SK-N-DZ (cell line): ENCODE results near the gene NQO2. TPM values are rescaled to one million over a fixed set of nuclear protein-coding genes. Genes with fewer than 3 reads are reported as not detected.

Source experiments
- DNase-seq: peaks from one replicate; pipeline ENCODE4 v3.0.0-alpha.2; 2015; ENCODE audit warnings: low spot score
- polyA plus RNA-seq, 2 experiments: library from polyadenylated mRNA; depleted of rRNA; stranded (reverse); fragments of >200 nt; gene quantifications; 2 replicates each; pipeline ENCODE4 v1.2.3, GENCODE V29; 2014

Gene NQO2, protein sequence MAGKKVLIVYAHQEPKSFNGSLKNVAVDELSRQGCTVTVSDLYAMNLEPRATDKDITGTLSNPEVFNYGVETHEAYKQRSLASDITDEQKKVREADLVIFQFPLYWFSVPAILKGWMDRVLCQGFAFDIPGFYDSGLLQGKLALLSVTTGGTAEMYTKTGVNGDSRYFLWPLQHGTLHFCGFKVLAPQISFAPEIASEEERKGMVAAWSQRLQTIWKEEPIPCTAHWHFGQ
- polyA plus RNA-seq (2014; cell fraction: cytosol; rRNA removed): 5.3 and 5.4 TPM in 2 replicates
- polyA plus RNA-seq (2014; cell fraction: nucleus; rRNA removed): 2.5 and 2.8 TPM in 2 replicates

DNA sequence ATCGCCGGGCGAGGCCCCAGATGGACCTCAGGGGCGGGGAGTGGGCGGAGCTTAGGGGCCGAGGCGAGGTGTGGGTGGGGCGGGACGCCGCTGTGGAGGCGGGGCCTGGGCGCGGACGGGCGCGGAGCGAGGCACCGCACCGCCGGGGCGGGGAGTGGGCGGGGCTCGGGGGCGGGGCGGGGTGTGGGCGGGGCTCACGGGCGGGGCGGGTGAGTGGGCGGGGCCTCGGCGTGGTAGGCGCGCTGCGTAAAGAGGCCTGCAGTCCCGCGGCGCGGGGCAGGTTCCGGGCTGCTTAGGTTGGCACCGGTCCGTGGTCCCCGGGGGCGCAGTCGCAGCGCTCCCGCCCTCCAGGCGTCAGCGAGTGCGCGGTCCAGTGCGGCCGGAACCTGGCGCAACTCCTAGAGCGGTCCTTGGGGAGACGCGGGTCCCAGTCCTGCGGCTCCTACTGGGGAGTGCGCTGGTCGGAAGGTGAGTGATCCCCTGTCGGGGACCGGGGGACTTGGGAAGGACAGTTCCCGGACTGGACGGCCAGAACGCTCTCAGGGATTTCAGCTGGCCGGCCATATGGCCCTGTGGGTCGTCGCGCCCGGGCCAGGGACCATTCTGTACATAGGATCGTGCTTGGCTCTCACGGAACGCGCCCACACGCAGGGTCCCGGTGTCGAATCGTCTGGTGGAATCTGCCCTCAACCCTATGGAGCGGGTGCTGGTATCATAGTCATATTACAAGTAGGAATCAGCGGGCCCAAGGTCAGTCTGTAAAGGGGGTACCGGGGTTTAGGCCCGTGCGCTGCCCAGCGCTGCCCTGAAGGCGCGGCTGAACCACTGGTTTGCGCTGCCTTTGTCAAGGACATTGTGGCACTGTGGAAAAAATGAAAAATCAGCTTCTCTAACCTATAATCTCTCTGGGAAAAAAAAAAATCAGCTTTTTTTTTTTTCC is at the start of gene NQO2:
TSS of gene NQO2 (plus strand) at position 277 of the 940 bp plus-strand sequence. CDS start 6,659 bp downstream, outside the sequence.
- DNase-seq: peak; percentile 43

DNA sequence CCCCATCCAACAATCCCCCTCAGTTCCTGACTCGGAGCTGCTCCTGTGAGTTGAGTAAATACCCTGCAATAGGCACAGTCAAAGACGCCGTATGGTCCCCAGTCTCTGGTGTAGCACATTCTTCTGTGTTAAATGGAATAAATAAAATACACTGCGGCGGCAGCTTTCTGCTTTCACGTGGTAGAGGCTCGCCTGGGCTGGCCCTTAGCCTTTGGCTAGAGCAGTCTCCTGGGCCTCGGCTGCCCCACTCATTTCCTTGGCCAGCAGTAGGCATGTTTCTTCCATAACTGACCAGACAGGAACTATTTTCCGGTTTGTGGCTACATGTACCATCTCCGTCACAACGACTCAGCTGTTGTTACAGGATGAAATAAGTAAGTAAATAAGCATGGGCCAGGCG is 49.0 kb upstream of the NQO2 start:
- no peak for DNase-seq

DNA sequence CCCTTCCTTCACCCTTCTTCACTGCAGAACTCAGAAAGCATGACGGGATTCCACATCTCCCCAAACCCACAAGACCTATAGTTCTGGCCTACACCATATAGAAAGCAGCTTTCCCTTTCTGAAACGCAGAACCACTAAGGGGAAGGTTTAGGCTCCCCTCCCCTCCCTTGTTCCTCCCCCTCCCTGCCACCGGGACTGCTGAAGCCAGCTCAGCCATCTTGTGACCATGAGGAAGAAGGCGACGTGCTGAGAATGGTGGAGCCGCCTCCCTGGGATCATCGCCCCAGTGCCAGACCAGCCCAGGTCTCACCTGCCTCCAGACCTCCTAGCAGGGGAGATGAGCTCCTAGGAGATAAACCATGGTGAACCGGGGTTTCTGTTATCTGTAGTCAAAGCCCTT is 48.0 kb upstream of the NQO2 start:
- no peak for DNase-seq

DNA sequence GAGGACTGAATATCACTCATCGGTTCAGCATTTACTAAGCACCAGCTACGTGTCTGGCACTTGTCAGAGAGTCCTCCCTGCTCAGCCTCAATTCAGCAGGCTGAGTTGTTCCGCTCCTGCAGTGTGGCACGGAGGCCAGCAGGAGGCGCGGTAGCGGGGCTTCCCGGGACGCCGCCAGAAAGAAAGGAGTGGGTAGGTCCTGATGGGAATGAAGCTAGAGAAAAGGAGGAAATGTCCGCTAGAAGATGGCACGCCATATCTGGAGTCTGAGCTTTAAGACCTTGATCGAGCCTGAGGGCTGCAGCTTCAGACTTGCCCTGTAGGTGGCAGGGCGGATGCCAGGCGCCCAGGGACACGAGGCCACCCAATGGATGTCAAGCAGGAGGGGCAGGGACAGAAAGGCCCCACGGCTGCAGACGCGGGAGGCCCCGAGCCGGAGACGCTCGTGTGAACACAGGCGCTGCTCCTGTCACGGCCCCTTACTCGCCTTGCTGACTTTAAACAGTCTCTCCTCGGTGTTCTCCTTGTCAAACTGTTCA is 47.1 kb upstream of the NQO2 start:
- DNase-seq: peak; percentile 90

DNA sequence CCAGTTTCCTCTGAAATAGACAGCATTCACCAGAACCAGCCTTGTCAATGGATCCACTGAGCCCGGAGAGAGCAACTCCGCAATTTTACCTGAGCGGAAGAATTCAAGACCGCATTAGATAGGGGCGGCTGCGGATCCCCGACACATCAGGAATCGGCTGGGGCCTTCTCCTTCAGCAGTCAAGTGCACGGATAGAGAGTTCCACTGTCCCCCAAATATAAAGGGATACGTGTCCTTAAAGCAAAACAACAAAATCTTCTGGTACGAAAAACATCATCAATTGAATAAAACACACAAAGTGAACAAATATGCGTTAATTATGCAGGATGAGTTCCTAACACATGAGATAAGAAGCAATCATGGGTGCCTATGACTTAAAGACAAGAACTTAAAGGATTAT is 46.6 kb upstream of the NQO2 start:
- no peak for DNase-seq

DNA sequence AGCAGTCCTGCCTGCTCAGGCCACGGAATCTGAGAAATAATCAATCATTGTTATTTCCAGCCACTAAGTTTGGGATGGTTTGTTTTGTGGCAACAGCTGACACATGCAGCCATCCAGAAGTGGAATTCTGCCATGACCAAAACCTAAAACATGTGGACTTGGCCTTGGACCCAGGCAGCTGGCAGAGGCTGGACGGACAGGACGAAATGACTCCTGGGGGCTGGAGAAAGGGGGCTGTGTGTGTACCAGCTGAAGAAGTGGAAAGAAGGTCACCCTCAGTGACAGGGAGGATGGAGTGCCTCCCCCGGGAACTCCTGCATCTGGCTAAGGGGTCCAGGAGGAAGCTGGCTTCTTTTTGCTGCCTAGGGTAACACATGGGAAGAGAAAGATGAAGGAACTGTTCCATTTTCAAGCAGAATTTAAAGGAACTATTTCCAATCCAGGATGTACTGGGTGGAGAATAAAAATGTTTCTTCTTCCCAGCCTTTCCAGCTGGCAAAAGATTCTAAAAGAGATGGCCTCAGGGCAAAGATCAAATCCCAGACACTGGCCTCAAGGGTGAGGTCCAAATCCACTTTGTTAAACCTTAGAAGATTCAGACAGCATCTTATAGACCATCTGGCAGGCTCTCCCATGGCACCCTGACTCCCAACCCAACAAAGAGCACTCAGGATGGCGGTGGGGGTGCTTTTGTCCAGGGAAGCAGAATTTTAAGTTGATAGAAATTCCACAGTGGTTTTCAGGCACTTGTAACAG is 42.6 kb upstream of the NQO2 start:
- no peak for DNase-seq

DNA sequence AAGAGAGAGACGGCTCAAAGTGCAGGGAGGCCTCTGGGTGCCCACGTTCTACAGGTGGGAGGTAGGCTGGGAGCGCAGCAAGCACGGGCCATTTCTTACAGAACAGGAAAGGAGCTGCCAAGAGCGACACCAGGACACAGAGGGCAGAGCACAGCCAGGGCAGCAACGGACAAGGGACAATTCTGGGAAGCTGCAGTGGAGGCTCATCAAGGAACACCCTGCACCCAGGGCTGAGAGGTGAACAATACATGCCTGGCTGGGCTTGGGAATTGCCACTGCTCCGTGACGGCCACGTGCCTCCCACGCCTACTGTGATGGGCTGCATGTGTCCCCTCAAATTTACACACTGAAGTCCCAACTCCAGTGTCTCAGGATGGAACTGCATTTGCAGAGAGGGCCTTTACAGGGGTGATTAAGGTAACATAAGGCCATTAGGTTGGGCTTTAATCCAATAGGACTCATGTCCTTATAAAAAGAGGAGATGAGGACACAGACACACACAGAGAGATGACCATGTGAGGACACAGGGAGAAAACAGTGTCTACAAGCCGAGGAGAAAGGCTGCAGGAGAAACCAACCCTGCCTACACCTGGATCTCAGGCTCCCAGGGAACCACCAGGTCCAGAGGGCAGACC is 41.9 kb upstream of the NQO2 start:
- no peak for DNase-seq

DNA sequence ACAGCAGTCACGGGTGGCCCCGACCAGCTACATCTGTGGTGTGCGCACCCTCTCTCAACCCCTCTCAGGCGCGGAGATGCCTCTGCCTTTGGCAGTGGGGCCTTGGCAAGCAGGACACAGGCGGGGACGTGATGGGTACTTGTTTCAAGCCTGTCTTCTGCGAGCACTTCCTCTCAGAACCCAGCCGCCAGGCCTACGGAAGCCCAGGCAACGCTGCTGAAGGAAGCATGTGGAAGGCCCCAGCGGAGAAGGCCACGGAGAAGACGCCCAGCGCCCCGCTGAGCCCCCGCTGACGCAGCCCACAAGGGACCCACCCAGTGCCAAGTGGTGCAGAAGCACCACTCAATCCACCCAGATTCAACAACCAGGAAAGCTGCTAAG is 41.4 kb upstream of the NQO2 start:
- DNase-seq: no peak

DNA sequence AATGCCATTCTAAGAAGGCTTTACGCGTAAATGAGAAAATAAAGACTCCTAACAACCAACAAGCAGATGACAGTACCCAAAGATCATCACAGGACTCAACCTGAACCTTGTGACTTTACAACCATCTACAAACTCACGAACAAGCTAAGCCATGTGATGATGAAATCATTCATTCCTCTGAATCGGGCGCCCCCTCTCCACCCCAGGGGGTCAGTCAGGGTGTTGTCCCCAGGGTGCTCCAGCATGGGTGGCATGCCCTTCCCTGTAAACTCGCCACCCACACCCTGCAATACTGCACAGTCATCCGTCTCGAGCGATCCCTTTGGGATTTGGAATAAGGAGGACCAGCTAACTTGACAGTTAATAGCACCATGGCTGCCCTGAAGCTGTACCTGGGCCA is 40.9 kb upstream of the NQO2 start:
- DNase-seq: no peak

DNA sequence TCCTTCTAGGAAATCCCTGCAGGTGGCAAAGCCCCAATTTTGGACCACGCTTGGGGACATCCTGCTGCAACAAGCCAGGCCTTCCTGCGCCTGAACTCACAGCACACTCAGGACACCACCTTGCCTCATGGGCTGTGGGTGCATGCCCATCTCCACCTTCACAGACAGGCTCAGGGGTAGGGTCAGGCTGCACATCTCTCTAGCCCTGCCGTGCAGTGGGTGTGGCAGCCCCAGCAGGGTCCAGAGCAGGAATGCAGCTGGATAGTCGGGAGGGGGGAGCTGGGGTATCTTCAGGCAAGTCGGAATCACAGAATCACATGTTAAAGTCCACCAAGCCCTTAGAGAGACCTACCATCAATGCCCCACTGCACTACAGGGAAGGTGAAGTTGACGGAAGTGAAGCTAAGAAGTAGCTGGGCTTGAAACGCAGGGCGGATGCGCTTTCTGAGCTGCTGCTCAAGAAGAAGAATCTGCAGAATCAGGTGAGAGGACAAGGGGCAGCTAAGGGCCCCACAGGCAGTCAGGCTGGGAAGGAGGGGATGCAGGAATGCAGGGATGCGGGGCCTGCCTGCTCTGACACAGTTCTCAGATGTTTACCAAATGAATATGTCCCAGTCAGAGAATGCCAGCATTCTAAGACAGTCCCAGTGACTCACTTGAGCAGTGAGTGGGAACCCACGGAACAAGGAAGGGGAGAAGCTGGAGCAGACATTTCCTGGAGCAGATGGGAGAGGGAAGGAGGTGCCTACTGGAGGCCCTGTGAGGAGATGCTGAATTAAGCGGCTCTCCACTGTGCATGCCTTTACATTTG is 39.6 kb upstream of the NQO2 start:
- DNase-seq: no peak

DNA sequence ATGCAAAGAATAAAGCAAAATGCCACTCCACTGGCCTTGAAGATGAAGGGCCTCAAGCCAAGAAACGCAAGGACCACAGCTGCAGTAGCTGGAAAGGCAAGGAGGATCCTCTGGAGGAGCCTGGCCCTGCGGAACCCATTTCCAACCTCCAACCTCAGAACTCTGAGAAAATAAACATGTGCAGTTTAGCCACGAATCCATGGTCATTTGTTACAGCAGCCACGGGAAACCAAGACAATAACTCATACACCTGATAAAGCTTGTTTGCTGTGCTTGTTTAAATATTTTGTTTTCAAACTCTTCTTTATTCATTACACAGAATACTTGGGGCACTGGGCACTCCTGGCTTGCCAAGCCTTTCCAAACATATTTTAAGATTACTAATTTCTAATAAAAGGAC is 38.8 kb upstream of the NQO2 start:
- DNase-seq: no peak

DNA sequence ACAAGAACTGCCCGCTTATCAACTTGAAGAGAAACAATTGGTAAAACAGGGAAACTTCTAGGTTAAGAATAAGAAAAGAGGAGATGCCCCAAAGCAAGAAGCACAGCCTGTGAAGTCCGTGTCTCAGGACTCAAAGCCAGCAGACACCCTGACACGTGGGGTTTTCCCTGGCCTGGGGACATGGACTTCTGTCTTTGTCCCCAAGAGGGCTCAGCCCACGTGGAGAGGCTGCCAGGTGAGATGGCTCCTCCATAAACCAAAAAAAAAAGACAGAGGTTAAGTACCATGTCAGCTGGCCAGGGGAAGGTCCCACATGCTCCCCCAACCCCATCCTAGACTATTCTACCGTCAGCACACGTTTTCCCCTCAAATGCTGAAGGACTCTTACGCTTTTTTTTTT is 38.2 kb upstream of the NQO2 start:
- DNase-seq: no peak

DNA sequence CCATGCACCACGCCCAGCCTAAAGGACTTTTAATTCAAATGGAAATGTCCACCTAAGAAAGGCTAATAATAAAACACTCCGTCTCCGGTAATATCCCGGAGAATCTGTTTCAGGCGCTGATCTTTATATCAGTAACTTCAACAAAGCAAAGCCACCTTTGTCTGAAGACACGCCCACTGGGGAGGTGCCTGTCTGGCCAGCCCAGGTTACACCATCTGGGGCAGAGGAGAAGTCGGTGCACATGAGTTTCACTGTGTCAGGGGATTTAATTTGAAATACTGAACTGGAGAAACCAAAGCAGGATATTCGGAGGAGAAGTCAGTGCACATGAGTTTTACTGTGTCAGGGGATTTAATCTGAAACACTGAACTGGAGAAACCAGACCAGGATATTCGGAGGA is 37.7 kb upstream of the NQO2 start:
- no peak for DNase-seq

DNA sequence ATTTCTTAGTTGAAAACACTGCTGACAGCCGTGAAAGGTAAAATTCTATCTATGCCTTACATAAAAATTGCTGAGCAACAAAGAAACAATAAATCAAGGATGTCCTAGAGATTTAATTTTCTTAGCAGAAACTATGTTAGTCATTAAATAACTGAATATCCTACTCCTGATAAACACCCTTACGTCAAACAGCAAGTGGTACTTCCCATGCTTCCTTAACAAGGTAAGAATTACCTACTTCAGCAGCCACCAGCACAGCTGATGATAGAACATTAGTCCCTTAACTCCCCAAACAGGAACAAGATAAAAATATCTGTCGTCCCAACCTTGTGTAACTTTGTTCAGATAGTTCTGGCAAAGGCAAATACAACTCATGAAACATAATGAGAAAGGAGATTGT is 37.1 kb upstream of the NQO2 start:
- DNase-seq: no peak

DNA sequence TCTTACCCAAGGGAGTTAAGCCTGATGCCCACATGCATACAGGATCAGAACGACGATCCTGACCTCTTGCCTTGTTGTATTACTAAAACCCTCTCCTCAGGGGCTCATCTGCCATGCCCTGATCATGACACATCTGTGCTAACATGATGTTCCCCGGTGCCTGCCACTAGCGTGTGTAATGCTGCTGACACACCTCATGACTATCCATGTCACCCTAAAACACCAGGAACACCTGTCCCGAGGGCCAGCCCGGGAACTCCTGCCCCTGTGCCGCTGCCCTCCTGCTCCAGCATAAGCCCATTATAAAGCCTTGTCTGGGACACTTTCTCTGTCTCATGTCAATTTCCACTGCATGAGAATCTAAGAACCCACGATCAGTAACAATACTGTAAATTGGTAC is 35.9 kb upstream of the NQO2 start:
- DNase-seq: no peak

DNA sequence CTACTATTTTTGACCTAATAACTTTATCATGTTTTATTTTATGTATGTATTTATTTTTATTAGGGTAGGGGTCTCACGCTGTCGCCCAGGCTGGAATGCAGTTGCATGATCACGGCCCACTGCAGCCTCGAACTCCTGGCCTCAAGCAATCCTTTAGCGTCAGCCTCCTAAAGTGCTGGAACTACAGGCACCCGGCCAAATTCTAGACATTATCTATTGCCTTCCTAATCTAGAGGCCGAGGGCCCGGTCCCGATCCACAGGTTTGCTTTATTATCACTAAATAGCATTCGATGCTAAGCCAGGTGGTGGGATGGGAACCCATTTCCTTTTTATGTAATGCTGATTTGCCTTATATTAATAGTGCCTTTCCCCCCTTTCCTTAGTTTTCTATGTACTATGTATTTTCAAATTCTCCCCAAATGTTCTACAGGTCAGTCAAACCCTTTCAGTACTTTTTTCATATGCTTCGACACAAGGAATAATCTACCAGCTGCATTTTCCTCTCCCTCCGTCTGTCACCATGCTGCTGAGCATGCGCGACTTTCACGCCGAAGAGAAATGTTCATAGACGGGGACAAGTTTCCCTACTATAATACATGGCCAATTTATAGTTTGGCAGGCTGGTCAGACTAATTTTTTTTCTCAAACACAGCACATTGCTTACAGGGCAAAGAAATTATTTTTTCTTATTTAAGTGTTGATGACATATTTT is 34.7 kb upstream of the NQO2 start:
- DNase-seq: no peak

DNA sequence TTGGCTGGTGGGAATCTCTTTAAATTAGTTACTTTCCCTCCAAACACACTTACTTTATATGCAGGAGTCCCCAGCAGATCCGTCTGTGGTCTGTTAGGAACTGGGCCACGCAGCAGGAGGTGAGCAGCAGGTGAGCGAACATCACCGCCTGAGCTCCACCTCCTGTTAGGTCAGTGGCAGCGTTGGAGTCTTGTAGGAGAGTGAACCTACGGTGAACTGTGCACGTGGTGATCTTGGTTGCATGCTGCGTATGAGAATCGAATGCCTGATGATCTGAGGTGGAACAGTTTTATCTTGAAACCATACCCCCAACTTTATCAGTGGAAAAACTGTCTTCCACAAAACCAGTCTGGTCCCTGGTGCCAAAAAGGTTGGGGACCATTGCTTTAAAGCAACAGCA is 33.3 kb upstream of the NQO2 start:
- DNase-seq: no peak

DNA sequence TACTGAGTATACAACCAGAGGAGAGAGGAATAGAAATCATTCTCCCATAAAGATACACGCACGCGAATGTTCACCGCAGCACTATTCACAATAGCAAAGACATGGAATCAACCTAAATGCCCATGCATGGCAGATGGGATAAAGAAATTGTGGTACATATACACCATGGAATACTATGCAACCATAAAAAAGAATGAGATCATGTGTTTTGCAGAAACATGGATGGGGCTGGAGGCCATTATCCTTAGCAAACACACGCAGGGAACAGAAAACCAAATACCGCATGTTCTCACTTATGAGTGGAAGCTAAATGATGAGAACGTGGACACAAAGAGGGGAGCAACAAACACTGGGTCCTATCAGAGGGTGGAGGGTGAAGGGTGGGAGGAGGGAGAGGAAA is 31.8 kb upstream of the NQO2 start:
- DNase-seq: no peak

DNA sequence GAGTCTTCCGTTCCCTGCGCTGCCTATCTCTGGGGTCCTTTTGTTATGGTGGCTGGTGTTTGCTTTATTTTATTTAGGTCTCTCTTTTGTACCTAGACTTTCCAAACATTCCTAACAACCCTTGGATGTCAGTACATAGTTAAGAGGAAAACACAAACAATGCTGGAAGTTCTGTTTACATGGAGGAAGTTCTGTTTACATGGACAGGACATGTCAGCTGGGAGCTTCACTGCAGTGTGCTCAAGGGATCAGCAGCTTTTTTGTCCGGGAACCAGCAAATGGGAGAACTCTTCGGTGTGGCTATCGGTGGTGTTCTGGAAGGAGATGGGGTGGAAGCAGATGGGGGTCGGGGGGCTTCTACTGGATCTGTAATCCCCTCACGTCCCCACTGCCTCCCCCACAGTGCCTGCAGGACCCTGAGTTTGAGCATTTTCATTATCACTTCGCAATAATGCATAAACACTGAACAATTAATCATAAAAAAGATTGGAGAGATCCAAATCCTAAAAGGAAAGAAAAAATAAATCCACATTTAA is 31.0 kb upstream of the NQO2 start:
- DNase-seq: no peak

DNA sequence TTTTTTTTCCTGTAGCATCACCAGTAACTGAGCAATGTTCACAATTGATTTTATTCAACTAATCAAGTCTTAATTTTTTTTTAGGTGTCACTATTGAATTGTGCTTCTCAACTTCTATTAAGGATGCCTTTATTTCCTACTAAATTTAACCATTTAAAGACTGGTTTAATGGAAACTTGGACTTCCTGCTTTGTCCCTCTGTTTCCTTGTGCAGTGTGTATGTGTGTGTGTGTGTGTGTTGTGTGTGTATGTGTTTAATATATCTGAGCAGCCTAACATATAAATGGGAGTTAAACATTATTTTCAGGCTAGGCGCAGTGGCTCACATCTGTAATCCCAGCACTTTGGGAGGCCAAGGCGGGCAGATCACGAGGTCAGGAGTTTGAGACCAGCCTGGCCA is 30.1 kb upstream of the NQO2 start:
- DNase-seq: no peak
